GDM1 (cell line): Measurements from ENCODE around the gene NRG2.

Experiments
- DNase-seq: peaks from one replicate; lab custom pipeline; 2025; lab: John Stamatoyannopoulos, UW

Gene NRG2

GRCh38 chr5:139838381-139839197 lies 204.5 kb downstream of the NRG2 start:
- DNase-seq = no peak

DNA sequence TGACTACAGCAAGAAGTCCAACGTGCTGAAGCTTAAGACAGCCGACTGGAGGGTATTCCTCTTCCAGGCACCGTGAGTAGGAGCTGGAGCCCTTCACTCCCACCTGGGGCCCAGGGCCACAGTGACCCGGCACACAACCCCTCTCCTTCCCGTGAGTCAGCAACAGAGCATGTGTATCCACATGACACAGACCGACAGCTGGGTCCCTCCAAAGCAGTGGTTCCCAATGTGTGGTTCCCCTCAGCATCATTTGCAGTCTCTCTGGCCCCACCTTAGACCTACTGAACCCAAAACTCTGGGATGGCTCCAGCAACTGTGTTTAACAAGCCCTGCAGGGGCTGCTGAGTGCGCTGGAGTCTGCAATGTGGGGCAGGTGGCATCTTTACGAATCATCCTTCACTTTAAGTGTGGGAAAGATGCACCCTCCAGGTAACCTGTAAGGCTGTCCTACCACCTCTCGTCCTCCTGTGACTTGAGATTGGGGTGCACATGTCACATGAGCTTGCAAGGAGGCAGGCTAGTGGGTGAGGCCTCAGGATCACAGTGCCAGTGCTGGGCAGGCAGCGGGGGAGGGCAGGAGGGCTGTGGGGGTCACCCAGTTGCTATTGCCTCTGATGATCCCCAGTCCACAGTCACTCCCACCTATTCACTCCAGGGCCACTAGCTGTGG lies 205.3 kb downstream of the NRG2 start:
- no peak for DNase-seq

DNA sequence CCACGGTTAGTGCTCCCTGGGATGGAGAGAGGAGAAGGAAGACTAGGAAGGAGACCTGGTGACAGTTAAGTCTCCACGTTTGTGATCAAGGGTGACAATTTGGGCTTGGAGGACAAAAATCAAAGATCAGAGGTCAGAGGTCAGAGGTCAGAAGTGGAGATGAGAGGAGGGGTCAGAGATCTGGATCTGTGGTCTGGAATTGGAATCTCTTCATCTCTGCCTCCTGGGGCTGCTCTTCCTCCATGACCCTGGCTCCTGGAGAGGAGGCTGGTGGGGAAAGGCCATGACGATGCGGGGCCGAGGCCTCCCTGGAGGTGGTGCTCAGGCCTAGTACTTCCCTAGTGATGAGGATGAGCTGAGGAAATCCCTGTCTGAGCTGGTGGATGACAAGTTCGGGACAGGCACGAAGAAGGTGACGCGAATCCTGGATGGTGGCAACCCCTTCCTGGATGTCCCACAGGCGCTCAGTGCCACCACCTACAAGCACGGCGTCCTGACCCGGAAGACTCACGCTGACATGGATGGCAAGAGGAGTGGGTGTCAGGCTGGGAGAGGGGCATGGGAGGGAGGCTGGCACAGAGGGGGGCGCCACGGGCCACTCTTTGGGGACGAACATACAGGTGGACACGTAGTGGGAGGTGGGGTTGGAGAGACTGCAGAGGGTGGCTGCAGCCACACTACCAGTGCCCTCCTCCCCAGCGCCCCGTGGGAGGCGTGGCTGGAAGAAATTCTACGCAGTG lies 206.5 kb downstream of the NRG2 start:
- no peak for DNase-seq

DNA sequence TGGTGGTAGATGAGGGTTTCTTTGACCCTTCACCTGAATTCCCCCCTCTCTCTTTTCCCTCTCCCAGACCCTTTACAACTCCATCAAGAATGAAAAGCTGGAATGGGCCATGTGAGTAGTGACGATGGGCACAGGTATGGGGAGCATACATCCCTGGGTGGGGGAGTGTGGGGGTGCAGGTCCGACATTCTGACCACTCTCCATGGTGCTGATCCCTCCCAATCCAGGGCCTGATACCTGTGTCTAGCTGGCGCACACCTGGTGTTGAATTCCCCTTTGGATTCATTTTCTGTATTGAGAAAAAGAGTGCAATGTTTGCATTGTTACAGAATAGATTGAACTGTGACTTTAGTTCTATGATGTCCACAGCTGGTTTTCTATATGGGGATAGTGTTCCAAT lies 207.4 kb downstream of the NRG2 start:
- DNase-seq = no peak

DNA sequence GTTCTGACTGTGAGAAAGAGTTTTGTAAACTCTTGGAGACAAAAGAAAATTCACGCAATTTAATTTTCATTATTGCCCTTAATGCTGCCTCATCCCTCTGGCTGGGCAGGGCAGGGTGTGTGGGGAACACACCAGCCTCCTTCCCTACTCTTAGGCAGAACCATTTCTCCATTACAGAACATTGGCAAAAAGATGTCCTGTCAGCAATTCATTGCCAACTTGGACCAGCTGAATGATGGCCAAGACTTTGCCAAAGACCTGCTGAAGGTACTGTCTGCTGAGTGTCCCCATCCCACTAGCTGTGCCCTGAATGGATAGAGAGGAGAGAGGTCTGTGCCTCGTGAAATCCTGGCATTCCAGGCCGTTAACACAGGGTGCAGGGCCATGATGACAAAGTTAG lies 209.6 kb downstream of the NRG2 start:
- no peak for DNase-seq

DNA sequence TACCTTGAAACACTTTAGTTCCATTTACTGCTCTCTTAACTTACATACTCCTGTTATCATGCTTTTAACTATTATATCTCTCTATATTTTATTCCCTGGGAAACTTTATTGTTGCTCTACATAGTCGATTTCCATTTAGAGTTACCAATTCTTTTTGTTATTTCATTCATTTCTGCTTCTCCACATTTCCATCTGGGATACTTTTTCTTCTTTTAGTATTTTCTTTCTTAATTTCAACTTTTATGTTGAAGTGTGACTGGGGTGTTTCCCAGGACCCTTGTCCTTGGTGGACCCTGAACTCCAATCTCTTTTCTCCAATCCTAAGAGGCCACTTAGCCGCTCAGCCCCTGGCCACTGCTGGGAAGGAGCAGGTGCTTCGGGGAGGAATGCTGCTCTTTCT lies 211.5 kb downstream of the NRG2 start:
- DNase-seq = no peak

- DNase-seq = no peak
Observed at GRCh38 chr5:139829471-139829870, 213.6 kb downstream of the NRG2 start.

DNA sequence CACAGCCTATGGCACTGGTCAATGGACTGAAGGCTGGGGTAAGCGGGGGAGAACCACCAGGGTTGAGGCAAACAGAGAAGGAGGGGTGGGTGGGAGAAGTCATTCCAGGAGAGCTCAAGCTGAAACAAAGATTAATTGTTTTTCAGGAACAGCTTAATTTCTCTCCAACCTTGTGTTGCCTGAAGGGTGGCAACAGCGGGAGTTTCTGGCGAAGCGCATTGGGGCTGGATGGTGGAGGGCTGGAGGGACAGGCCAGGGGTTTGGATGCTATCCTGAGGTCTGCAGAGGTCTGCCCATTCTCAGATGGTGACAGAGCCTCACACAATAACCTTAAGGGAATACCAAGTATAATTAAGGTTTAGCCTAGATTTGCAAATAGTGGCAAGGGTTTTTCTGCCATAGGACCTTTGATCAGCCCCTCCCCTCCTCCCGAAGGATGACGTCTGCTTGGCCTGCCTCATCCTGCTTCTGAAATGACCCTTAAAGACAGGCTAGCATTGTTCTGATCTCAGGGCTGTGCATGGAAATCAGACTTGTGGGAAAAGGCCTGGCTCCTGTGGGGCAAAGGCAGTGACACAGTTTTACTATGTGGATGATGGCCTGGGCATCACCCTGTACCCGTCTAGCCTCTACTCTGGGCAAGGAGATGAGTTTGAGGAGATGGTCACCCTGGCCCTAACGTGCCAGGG lies 214.7 kb downstream of the NRG2 start:
- DNase-seq = no peak

- no peak for DNase-seq
Observed at GRCh38 chr5:139825690-139826089, 217.4 kb downstream of the NRG2 start.

GRCh38 chr5:139823757-139824355 lies 219.2 kb downstream of the NRG2 start:
- DNase-seq = no peak

DNA sequence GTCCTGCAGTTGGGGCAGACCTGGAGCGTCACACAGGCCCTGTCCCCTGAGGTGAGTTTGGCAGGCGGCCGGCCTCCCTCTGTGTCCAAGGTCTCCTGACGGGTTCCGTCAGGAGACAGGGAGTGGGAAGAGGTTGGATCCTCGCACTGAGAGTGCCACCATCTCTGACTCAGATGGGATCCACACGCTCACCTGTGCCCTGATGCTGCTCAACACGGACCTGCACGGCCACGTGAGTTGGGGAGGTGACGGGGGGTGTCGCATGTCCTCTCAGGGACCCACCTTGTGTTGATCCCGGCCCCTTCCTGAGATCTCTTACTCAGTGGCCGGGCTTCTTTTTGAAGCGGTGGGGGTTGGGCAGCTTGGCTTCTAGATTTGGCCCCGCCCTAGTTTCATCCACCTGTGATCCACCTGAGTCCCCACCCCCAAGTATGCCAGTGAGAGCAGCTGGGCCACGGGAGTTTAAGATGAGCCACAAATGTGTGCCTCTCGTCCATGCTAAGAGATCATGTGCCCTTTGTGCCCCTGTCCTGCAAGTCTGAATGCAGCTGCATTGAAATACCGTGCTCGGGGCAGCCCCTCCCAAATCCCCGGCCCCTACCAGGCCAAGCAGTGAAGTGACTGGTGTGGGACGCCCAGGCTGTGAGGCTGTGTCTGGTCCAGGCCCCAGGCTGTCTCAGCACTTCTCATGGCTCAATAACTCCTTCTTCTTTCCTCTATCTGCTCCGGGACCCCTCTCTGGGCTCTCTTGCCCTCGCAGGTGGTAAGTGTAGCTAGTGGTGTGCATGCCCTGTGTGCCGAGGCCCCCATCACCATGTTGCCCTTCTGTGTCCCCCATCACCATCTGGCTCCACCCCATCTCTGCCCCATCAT lies 220.3 kb downstream of the NRG2 start:
- no peak for DNase-seq

DNA sequence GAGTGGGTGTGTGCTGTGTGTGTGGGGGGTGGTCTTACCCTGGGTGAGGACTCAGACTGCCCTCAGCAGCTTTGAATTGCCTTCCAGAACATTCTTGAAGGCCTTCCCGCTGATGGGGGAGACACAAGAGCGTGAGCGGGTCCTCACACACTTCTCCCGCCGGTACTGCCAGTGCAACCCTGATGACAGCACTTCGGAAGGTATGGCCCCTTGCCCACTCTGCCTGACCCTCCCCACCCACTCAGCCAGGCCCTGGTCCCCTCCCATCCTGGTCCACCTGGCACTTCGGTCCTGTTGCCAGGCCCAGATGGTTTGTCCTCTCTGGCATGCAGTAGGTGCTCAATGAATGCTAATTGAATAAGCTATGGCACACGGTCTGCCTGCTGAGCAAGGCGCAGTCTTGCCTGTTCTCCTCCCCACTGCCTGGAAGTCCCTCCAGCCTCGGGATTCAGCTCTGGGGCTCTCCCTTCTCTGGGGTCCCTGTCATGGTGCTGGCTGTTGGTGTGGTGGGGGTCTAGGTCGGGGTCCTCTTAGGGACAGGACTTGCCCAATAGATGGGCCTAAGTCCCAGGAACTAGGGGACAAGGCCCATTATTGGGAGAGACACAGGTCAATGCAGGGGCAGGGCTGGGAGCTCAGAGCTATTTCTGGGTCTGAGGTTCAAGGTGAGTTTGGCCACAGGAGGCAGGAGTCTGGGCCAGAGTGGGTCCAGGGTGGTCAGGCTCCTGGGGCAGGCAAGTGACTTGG lies 221.1 kb downstream of the NRG2 start:
- DNase-seq = no peak

DNA sequence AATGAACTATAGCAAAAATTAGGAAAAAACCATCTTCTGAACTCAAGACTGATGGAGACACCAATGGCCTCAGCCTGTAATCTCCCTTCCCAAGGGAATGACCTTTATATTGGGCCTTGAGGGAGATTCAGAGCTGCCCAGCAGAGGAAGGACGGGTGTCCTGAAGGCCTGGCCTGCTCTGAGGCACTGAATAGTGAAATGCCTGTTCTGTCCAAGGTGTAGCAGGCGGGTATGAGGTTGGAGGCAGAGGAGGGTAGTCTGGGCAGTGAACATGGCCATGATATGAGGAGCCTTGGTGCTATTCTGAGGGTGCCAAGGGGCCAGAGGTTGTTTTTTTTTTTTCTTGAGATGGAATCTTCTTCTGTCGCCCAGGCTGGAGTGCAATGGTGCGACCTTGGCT lies 222.5 kb downstream of the NRG2 start:
- no peak for DNase-seq

- no peak for DNase-seq
Observed at GRCh38 chr5:139820130-139820529, 223.0 kb downstream of the NRG2 start.

DNA sequence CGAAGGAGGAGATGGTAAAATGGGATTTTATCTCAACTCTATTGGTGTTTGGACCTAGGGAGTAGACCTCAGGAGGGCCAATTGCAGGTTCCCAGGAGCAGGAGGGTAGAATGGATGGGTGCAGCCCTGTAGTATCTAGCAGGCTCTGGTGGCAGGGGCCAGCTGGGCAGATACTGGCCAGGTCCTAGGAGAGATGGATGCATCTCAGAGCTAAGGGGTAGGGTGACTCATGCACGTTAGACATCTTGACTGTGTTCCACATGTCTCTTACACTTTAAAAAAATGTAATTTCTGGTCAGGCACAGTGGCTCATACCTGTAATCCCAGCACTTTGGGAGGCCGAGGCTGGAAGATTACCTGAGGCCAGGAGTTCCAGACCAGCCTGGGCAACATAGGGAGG lies 225.1 kb downstream of the NRG2 start:
- no peak for DNase-seq

DNA sequence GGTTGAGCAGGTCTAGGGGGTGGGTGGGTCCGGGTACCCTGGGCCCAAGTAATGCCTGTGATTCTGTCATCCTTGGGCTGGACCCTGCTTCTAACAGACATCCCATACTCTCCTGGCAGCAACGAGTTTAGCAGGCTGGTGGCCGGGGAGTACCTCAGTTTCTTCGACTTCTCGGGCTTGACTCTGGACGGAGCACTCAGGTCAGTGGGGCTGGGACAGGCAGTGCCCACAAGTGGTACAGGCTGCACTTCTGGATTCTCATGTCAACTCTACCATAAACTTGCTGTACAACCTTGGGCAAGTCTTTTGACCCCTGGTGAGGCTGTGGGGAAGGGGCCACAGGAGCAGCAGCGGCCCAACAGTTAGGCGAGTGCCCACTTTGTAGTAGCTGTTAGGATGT lies 225.7 kb downstream of the NRG2 start:
- no peak for DNase-seq

DNA sequence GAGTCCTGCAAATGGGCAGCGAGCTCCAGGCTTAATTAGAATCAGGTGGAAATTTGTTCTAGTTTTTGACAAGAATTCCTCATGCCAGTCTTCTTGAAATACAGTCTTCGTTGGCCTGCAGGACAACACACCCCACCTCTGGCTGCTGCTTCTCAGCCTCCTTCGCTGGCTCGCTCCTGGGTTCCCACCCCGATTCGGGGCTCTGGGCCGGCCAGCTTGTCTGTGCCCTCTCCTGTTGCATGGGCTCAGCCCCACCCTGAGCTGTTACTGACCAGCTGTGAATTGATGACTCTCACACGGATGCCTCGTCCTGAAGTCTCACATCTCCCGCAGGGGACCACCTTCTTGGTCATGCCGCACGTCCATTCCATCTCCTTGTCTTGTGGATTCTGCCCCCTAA lies 226.5 kb downstream of the NRG2 start:
- no peak for DNase-seq

GRCh38 chr5:139814704-139815280 lies 228.3 kb downstream of the NRG2 start:
- DNase-seq = no peak

GRCh38 chr5:139814191-139814601 lies 228.9 kb downstream of the NRG2 start:
- no peak for DNase-seq
